K562 (cell line): ENCODE data around the gene CPLANE2. TPM values are rescaled to one million over a fixed set of nuclear protein-coding genes. Genes with fewer than 3 reads are reported as not detected.

Experiments
- GABPA ChIP-seq: fragments of 200-800 bp; sonication (Bioruptor generic); conservative IDR thresholded peaks from 2 replicates; pipeline ENCODE4 v1.6.1; 2016; ENCODE audit warnings: low read depth, missing genetic modification characterization, missing compliant biosample characterization
- GABPB2 ChIP-seq: fragments of 250-450 bp; sonication (Bioruptor Pico); conservative IDR thresholded peaks from 2 replicates; pipeline ENCODE4 v1.5.1; 2021; ENCODE audit warnings: mild to moderate bottlenecking
- GTF2A2 ChIP-seq: IDR thresholded peaks from 2 replicates; pipeline ENCODE4 v1.6.1; 2016; ENCODE audit warnings: mild to moderate bottlenecking, missing genetic modification characterization, missing compliant biosample characterization
- HBP1 ChIP-seq: fragments of 450-650 bp; formaldehyde crosslinking; IDR thresholded peaks from 2 replicates; pipeline ENCODE4 v1.4.0; 2022; ENCODE audit warnings: missing genetic modification characterization
- HINFP ChIP-seq: fragments of 450-650 bp; conservative IDR thresholded peaks from 2 replicates; pipeline ENCODE4 v1.6.1; 2016; ENCODE audit warnings: missing genetic modification characterization, low read depth, mild to moderate bottlenecking, control low read depth, missing compliant biosample characterization
- HNRNPK ChIP-seq: fragments of 200-400 bp; formaldehyde crosslinking; IDR thresholded peaks from one replicate; pipeline ENCODE4 v1.6.1; 2018; ENCODE audit warnings: mild to moderate bottlenecking, low read depth, low read length; ENCODE audit not compliant: poor library complexity, severe bottlenecking
- HNRNPL ChIP-seq: fragments of 200-400 bp; formaldehyde crosslinking; IDR thresholded peaks from 2 replicates; pipeline ENCODE4 v1.6.1; 2017; ENCODE audit warnings: low read depth, mild to moderate bottlenecking, low read length
- NFYB ChIP-seq: IDR thresholded peaks from 2 replicates; pipeline ENCODE4 v1.6.1; 2011; ENCODE audit warnings: mild to moderate bottlenecking, moderate library complexity; ENCODE audit not compliant: insufficient read length; ENCODE audit errors: extremely low read depth
- NR3C1 ChIP-seq: sonication (generic); formaldehyde crosslinking; IDR thresholded peaks from 2 replicates; pipeline ENCODE4 v1.8.1; 2022; ENCODE audit warnings: missing genetic modification reagents
- SMARCB1 ChIP-seq: IDR thresholded peaks from 2 replicates; pipeline ENCODE4 v1.6.1; 2011; ENCODE audit warnings: improper control_type of control experiment, low read depth; ENCODE audit not compliant: insufficient read length
- STAG1 ChIP-seq: sonication (generic); formaldehyde crosslinking; IDR thresholded peaks from 2 replicates; pipeline ENCODE4 v1.5.0; 2020; ENCODE audit warnings: missing genetic modification reagents, borderline replicate concordance
- TRIM28 ChIP-seq: fragments of 450-650 bp; IDR thresholded peaks from 2 replicates; pipeline ENCODE4 v1.6.1; 2017
- ZBTB26 ChIP-seq: fragments of 450-650 bp; formaldehyde crosslinking; IDR thresholded peaks from 2 replicates; pipeline ENCODE4 v1.4.0; 2022; ENCODE audit warnings: missing genetic modification characterization
- ZC3H4 ChIP-seq: sonication (generic); formaldehyde crosslinking; IDR thresholded peaks from 2 replicates; pipeline ENCODE4 v1.9.0; 2021; ENCODE audit warnings: missing genetic modification reagents, borderline replicate concordance
- ZNF174 ChIP-seq: fragments of 250-450 bp; sonication (Bioruptor Pico); IDR thresholded peaks from 2 replicates; pipeline ENCODE4 v1.4.0; 2020; ENCODE audit warnings: mild to moderate bottlenecking
- ZNF408 ChIP-seq: fragments of 250-450 bp; sonication (Bioruptor Pico); IDR thresholded peaks from 2 replicates; pipeline ENCODE4 v1.4.0; 2020; ENCODE audit warnings: low read depth, mild to moderate bottlenecking, moderate library complexity
- ZNF589 ChIP-seq: fragments of 200-800 bp; sonication (Bioruptor generic); IDR thresholded peaks from 2 replicates; pipeline ENCODE4 v1.6.1; 2016; ENCODE audit warnings: low read depth, missing genetic modification characterization, missing compliant biosample characterization
- ZNF644 ChIP-seq: fragments of 200-800 bp; sonication (Bioruptor generic); IDR thresholded peaks from 2 replicates; pipeline ENCODE4 v1.6.1; 2016; ENCODE audit warnings: low read depth, missing genetic modification characterization, missing compliant biosample characterization
- polyA plus RNA-seq, 8 experiments: library from polyadenylated mRNA; depleted of rRNA in 4 of 8; stranded (reverse) in 5 of 8; unstranded in 3 of 8; fragments of >200 nt; fragmentation: Nextera tagmentation in 2 of 8; fragmentation: Illumina TruSeq in 1 of 8; extraction: Ambion mirVana in 2 of 8; extraction: Trizol in 1 of 8; gene quantifications; 2 replicates each; pipeline versions ENCODE4 v1.2.1 to v1.2.3, GENCODE V29; 2011 to 2014; ENCODE audit warnings: inconsistent platforms in 1 of 8, missing spikeins in 1 of 8
- total RNA-seq, 7 experiments: library from RNA; depleted of rRNA in 6 of 7; stranded (reverse); fragments of >200 nt in 6 of 7; fragmentation: Illumina TruSeq in 2 of 7; extraction: Trizol in 2 of 7; gene quantifications; 2 replicates each; pipeline versions ENCODE4 v1.2.1 to v1.2.3, GENCODE V29; 2011 to 2021; ENCODE audit warnings: low replicate concordance in 1 of 7
- TF ChIP-seq, protein P1 (sequence below): fragments of 250-450 bp; sonication (Bioruptor Pico); IDR thresholded peaks from 2 replicates; pipeline ENCODE4 v1.4.0; 2020; ENCODE audit warnings: borderline replicate concordance
- TF ChIP-seq, protein P2 (sequence below): IDR thresholded peaks from 3 replicates; pipeline ENCODE4 v1.6.1; 2011; ENCODE audit warnings: borderline replicate concordance, mild to moderate bottlenecking; ENCODE audit not compliant: insufficient read length, insufficient read depth

CPLANE2 gene
- total and polyA plus RNA-seq, 9 of the 15 experiments (the other 6 are each of a cell fraction or from before 2014, with no cell fraction given) = 0.17 to 20.9 (median 8.1) TPM

DNA sequence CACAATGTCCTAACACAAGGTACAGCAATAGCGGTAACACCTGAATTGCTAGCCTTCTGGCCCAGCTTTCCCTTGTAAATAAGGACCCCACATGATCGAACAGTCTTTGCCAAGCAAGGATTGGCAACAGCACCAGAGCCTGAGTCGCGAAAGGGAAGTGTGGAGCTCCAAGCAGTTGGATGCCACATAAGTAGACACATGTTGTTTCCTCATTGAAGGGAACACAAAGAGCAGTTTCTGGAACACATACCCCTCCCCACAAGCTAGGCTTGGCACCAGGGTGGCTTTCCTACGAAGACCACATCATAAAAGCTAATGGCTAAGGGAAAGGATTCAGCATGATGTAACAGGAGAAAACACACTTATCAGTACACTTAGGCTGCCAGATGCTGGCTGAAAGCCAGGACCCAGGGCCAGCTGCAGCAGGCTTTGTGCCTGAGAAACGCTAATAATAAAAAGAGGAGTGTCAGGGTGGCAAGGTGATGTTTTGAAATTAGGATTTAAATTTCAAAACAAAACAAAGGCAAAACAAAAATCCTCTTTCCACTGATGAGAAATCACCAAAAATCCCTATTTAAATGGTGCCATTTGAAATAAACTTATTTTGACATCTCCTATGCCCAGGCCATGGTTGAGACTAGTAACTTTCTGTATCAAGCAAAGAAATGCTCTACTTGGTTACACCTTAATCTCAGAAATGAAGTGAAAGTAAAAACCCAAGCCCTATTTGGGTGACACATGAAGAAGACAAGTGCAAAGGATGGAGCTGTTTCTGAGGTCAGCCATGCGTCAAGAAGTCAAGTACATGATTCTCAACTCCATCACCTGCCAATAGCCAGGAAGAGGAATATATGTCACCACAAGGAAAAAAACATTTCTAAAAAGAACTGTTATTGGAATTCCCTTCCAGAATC is 11.9 kb upstream of the CPLANE2 start (continued):
- TF ChIP-seq ZNF589 = peak; percentile 99
- peak; percentile 89; the same call in 1 of the 2 replicates for TF ChIP-seq GABPB2 (CRISPR knock-in tag)
- TF ChIP-seq HBP1 (CRISPR knock-in tag) = peak; percentile 89
- TF ChIP-seq NR3C1 (CRISPR knock-in tag) = no peak
- TF ChIP-seq ZNF408 (CRISPR knock-in tag) = no peak
- peak; percentile 85; the same call in 1 of the 2 replicates for TF ChIP-seq ZNF644
- peak; percentile 48; the same call in 1 of the 2 replicates for TF ChIP-seq TRIM28
- no peak for TF ChIP-seq SMARCB1
- TF ChIP-seq GTF2A2 (tag) = peak; percentile 81; the same call in 1 of the 2 replicates
- TF ChIP-seq NFYB = no peak
- no peak for TF ChIP-seq HNRNPL
- TF ChIP-seq, protein P1, sequence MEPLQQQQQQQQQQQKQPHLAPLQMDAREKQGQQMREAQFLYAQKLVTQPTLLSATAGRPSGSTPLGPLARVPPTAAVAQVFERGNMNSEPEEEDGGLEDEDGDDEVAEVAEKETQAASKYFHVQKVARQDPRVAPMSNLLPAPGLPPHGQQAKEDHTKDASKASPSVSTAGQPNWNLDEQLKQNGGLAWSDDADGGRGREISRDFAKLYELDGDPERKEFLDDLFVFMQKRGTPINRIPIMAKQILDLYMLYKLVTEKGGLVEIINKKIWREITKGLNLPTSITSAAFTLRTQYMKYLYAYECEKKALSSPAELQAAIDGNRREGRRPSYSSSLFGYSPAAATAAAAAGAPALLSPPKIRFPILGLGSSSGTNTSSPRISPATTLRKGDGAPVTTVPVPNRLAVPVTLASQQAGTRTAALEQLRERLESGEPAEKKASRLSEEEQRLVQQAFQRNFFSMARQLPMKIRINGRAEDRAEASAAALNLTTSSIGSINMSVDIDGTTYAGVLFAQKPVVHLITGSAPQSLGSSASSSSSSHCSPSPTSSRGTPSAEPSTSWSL (CRISPR knock-in tag) = 0 out of 2 replicates have a peak, but pooled peaks have one; percentile 59
- TF ChIP-seq HINFP (tag) = peak; percentile 82
- TF ChIP-seq STAG1 (CRISPR knock-in tag) = no peak
- TF ChIP-seq ZC3H4 = no peak
- peak; percentile 8; the same call in 1 of the 2 replicates for TF ChIP-seq ZBTB26 (CRISPR knock-in tag)
- TF ChIP-seq, protein P2, sequence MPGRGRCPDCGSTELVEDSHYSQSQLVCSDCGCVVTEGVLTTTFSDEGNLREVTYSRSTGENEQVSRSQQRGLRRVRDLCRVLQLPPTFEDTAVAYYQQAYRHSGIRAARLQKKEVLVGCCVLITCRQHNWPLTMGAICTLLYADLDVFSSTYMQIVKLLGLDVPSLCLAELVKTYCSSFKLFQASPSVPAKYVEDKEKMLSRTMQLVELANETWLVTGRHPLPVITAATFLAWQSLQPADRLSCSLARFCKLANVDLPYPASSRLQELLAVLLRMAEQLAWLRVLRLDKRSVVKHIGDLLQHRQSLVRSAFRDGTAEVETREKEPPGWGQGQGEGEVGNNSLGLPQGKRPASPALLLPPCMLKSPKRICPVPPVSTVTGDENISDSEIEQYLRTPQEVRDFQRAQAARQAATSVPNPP = no peak
- 0 out of 2 replicates have a peak, but pooled peaks have one; percentile 37 for TF ChIP-seq GABPA (tag)
- TF ChIP-seq HNRNPK = no peak
- no peak for TF ChIP-seq ZNF174 (CRISPR knock-in tag)
